ACHN (cell line): ENCODE results near the gene MLIP.
"Not testable (repeated sequence)": the region's sequence is repeated elsewhere in the genome, so short reads cannot be mapped to it uniquely, and the experiment has no call there.

Source experiments
- DNase-seq: peaks from one replicate; pipeline ENCODE4 v3.0.0-alpha.2; 2015
- in situ Hi-C: cut with HindIII; loops from 2 replicates; pipeline ENCODE4 v1.10.0; 2017; ENCODE audit warnings: low sequenced_read_pairs, low pct_ligation_motif_present, low pct_unique_long_range_greater_than_20kb

The MLIP gene, protein sequence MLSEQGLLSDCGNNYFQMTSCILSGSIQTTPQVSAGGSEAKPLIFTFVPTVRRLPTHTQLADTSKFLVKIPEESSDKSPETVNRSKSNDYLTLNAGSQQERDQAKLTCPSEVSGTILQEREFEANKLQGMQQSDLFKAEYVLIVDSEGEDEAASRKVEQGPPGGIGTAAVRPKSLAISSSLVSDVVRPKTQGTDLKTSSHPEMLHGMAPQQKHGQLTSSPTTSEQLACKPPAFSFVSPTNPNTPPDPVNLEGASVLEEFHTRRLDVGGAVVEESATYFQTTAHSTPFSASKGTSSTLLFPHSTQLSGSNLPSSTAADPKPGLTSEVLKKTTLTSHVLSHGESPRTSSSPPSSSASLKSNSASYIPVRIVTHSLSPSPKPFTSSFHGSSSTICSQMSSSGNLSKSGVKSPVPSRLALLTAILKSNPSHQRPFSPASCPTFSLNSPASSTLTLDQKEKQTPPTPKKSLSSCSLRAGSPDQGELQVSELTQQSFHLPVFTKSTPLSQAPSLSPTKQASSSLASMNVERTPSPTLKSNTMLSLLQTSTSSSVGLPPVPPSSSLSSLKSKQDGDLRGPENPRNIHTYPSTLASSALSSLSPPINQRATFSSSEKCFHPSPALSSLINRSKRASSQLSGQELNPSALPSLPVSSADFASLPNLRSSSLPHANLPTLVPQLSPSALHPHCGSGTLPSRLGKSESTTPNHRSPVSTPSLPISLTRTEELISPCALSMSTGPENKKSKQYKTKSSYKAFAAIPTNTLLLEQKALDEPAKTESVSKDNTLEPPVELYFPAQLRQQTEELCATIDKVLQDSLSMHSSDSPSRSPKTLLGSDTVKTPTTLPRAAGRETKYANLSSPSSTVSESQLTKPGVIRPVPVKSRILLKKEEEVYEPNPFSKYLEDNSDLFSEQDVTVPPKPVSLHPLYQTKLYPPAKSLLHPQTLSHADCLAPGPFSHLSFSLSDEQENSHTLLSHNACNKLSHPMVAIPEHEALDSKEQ

DNA sequence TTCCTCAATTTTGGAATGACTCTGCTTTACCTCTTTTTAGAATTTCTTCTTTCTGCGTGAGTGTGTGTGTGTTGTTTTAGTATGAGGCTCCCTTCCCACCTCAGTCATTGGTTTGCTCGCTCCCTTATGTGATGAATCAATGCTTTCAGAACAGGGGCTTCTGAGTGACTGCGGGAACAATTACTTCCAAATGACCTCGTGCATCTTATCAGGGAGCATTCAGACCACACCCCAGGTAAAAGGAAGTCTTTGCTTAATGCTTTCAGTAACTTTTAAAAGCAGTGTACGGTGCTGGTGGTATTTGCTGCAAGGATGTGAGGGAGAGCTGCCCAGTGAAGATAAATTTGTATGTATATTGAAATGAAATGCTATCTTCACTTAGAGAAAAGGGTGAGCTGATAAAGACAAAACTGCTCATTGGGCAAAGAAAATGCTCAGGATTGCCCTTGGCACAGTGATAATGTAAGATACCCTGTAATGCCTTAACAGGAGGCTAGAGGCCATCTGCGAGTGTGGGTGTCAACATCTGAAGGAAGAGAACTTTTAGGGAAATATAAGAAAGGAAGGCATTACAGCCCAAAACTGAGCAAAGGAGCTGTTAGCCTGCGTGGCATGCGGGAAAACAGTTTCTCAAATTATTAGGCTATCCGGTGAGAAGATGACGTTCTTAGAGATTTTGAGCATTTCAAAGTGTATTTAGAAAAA lies at the start of gene MLIP:
Gene MLIP (plus strand): TSS at position 103 of the 705 bp plus-strand sequence. CDS start 37 bp downstream, at position 140.
- in situ Hi-C loops = no loop called here
- no peak for DNase-seq

DNA sequence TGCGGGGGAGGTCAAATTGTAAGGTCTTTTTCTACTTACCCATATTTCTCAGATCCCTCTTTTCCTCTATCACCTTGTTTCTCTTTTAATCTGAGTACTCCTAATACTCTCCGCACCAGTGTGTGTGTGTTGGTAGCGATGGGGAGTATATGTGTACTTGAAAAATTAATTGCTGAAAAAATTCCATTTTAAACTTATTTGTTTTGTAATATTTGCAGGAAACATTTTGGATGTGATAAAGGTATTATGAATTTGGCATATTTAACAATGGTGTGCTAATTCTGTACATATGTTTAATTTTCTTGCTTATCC lies 48.1 kb upstream of the MLIP start:
- in situ Hi-C loops = no loop called here
- DNase-seq = no peak

DNA sequence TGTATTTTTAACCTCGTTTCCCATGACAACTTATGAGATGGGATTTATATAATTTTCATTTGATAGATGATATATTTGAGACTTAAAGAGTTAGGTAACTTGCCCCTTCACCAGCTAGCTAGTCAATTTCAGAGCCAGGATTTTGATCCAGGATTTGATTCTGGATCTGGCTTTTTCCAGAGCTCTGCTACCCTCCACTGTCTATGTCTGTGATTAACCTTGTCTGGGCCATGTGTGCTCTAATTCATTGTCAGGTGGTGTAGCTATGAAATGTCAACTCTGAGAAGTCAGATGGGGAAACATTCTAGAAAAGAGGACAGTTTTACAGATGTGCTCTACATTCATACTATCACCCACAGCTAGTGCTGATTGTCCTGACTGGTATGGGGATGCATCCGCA lies 42.5 kb upstream of the MLIP start:
- DNase-seq = no peak
- in situ Hi-C loops = no loop called here

DNA sequence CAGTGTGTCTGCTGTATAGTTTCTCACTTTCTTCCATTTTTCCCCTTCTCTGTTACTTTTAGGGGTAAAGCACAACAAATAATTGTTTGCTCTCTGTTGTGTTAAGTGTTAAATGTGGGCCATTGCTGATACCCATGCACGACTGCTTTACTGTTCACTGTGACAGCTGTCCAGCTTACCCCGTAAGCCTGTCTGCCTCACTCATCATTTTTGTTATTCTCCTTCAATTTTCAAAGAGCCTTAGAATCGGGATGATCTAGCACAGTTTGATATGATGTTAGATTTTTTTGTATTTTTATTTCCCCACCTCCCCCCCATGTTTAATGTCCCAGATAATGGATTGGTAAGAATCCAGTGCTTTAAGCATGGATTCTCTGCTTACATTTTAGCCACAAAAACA lies 41.2 kb upstream of the MLIP start:
- DNase-seq = no peak
- in situ Hi-C loops = no loop called here

DNA sequence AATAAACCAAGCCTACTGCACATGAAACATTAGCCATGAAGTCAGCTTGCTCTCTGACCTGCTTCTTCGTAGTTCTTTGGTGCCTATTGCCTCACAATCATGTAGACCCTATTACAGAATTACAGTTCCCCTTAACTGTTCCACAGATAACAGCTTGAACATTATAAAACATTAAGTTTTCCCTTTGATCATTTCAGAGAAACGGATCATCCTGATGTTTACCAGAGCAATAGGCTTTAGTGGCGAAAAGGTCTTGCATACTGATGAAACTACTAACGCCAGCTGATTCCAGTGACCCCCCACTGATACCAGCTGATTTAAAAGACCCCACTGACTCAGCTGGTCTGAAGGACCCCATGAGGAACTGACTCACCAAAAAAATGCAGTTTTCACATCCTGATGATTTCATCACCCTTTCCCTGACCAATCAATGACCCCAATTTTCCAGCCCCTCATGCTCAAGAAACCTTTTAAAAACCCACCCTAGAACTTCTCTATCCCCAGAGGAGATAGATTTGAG lies 39.4 kb upstream of the MLIP start:
- in situ Hi-C loops = no loop called here
- no peak for DNase-seq

DNA sequence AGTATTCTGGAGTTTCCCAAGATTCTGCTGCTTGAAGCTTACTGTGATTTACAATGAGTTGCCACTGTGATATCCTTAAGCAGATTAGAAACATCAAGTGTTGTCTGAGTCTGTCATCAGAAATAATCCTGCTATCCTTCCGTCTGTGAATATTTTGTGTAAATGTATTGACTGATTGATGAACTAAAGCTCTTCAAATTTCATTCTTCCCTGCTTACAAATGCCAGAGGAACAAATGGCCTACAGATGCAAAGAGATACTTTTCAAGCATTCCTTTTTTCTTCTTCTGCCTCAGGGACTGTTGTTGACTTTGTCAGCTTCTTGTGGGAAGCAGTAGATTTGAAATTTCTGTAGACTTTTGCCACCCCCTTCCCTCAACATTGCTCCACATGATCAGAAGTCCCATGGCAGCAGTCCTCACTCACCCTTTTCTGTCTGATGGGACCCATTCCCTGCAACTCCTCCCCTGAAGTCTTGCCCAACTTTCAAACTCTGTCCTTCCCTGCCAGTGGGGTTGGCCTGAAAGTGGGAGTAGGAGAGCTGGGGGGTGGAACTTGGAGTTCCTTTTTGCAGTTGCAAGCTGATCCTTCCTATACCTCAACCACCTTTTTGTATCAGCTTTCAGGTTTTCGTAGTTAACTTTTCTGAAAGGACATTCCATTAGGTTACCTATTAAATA lies 38.5 kb upstream of the MLIP start:
- in situ Hi-C loops = no loop called here
- DNase-seq = no peak

DNA sequence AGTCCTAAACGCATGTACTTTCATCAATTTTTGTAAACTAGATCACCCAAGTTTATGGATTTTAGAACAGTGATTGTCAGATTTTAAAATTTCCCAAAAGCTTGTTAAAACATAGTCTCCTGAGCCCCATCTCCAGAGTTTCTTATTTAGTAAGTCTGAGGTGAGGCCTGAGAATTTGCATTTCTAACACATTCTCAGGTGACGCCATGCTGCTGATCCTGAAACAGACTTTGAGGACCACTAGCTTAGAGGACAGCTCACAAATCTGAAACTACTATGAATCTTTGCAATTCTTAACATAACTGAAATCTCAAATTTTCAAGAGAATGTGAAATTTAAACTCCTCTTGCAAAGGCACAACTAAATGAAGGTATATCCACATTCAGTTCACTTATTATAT lies 37.8 kb upstream of the MLIP start:
- no peak for DNase-seq
- in situ Hi-C loops = no loop called here

DNA sequence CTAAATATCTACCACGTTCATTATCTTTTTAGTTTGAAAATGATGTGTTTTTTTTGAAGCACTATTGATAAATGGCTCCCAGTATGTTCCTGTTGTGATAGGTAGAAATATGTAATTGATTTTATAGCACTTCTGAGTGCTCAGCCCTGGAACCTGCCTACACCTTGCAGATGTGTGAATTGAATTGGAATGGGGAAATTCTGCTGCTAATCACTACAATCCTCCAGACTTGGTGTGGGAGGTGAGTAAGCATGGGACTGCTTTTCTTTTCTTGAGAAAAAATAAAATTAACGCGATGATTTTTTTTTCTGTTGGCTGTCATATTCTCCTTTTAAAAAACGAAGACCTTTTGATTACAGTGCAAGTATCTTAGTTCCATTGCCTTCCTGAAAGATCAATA lies 37.1 kb upstream of the MLIP start:
- DNase-seq = no peak
- in situ Hi-C loops = no loop called here

DNA sequence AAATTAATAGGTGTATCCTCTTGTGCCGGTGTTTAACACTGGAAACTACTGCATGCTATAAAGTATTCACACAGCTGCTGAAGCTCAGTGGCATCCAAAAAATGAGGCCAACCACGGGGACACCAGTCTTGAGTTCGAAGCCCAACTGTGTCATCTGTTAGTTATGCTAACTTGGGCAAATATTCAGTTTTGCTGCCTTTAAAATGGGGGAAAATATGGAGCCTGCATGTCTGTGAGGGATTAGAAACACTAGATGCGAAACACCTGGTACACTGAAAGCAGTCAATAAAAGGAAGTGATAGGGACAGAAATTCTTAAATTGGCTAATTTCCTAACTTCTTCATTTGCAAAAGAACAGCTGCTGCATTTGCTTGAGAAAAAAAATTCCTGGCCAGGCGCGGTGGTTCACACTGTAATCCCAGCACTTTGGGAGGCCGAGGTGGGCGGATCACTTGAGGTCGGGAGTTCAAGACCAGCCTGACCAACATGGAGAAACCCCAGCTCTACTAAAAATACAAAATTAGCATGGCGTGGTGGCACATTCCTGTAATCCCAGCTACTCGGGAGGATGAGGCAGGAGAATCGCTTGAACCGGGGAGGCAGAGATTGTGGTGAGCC lies 36.6 kb upstream of the MLIP start:
- in situ Hi-C loops = no loop called here
- DNase-seq = no peak

DNA sequence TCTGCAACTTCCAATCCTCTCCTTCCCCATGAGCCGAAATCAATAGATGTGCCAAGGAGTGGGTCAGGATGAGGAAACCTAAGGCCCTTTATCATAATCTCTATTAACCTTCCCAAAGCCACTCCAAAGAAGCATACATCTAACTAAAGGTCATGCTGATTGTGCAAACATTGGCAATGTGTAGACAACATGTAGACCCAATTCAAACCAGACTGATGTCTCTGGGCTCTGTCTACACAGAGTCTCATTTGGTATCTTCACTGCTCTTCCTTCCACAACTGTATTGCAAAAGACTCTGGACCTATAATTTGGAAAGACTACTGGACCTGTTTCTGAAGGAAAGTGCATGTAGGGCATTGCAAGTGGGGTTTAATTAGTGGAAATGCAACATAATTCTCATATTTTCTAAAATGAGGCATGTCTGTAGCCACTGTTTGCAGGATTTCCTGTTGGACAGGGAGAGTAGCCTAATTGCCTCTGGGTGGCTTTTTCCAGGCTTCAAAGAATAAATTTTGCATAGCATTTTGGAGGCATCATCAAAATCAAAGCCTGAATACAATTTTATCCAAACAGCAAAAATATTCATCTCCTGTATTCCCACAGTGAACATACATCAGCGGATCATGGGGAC lies 35.0 kb upstream of the MLIP start:
- in situ Hi-C loops = no loop called here
- no peak for DNase-seq

DNA sequence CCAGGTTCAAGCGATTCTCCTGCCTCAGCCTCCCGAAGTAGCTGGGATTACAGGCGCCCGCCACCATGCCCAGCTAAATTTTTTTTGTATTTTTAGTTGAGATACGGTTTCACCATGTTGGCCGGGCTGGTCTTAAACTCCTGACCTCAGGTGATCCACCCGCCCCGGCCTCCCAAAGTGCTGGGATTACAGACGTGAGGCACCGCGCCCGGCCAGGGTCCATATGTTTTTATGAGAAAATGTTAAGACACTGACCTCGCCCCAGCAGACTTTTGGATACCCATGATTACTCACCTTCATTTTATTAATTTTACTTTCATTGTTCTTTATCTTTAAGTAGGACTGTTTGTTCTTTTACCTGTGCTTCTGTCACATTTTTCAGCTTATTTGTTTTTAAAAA lies 29.7 kb upstream of the MLIP start:
- DNase-seq, in situ Hi-C loops: not testable (repeated sequence)

DNA sequence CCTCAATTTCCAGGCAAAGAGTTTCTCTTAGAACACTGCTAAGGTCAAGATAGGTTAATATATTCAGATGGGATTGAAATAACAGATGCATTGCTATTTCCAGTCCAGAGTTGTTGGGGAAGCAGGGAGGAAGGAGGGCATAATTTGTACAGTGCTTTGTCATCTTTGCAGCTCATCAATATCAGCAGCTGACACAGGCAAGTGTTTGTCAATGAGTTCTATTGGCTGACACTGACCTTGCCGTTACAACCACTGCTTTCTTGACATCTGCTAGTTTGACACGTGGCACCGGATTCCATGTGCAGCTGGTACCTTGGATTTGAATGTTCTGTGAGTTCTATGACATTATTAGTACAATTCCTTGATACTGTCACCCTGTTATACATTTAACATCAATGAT lies 28.0 kb upstream of the MLIP start:
- in situ Hi-C loops = no loop called here
- no peak for DNase-seq

DNA sequence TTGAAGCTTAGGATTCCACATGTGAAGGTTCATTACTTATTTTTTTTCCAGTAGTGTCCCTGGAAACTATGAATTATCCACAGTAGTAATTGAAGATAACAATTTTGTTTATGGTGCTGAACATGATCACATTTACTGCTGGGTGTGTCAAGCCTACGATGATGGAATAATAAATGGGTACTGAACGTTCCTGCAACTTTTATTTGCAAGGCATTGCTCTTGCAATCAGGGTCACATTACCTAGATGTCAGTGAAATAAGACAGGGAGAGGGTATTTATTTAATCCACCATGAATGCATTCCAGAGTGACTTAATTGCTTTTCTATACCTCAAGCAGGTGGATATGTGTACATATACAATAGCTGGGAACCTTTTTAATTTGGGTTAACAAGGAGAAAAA lies 27.0 kb upstream of the MLIP start:
- in situ Hi-C loops = no loop called here
- no peak for DNase-seq

DNA sequence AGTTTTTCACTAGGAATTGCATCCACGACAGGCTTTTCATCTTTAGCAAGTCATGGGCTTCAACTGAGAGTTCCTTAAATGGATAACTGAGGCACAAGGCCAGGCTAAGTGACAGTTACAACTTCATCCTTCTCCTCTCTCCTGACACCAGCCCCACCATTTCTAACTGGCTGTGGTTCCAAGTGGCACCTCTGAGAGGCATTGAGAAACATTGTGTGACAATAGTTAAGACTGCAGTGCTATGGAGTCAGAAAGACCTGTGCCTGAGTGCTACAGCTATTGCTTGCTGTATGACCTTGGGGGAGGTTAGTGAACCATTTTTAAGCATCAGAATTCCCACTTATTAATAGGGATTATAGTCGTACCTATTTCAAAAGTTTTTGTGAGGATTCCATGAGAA lies 26.2 kb upstream of the MLIP start:
- in situ Hi-C loops = no loop called here
- DNase-seq = no peak

DNA sequence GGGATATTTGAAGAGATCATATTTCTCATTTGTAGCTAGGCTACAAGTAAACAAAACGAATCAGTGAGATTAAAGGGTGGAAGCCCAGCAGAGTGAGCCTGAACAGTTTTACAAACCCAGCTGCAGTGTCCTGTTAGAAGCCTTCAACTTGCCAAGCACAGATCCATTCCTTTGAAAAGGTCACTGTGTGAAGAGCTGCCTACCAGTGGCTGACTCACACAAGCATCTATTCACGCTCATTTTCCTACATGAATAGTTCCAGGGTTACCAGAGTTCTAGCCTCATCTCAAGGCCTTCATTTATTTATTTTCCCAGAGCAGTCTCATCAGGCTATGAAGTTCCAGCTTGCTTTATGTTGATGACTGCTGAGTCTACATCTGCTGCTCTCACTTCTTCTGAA lies 25.7 kb upstream of the MLIP start:
- in situ Hi-C loops = no loop called here

DNA sequence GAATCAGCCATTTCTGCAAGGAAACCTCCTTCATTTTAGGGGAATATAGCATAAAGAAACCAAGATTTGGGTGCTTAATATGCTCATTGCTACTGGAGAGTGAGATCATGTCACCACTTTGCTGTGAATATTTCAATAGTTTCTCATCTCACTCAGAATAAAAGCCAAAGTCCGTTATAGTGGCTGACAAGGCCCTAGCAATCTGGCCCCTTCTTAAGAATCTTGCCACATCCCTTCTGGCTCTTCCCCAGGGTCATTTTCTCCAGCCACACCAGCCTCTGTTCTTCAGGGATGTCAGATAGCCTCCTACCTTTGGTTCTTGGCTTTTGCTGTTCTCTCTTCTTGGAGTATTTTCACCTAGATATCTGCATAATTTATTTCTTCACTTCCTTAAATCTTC lies 24.8 kb upstream of the MLIP start:
- no peak for DNase-seq
- in situ Hi-C loops = no loop called here

More for the DNA sequence above, 25.7 kb upstream of the MLIP start:
- DNase-seq = no peak

DNA sequence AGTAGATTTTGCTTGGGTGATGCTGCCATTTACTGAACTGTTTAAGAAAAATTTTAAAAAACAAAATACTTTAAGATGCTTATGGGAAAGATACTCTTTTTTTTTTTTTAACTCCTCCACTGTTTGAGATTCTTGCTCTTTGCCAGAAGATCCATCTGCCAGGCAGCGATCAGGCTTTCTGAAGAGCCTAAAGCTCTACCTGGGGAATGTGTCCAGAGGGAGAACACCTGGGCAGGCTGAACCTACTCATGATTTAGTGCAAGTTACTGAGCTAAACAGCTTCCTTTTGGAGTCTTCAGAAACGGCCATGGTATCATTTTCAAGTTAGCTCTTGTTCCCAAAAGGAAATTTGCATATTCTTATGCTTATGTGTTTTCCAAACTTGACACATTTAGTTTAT lies 23.5 kb upstream of the MLIP start:
- no peak for DNase-seq
- in situ Hi-C loops = no loop called here
